ENCODE data around the gene KDM2A.

DNA sequence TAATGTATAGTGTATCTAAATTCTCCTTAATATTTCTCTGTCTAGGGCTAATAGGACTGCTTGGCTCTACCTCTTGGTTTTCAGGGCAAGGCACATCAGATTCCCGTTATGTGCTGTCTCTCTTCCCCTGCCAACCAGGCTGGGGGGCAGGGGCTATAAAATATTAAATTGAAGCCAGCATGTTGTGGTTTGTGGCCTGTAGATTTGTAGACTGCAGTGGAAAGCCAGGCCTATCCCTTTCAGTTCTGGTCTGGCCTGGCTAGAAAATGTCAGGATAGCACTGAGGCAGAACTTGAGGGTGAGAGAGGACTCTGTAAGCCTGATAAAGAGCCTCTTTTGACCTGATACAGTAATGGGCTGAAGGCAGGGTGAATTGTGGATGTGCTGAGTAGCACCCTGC lies 132.8 kb downstream of the KDM2A start:
- no peak for TF ChIP-seq POLR2A (IDR thresholded peaks at IDR 0.05; ENCODE audit: low read length)
- TF ChIP-seq, protein P1, sequence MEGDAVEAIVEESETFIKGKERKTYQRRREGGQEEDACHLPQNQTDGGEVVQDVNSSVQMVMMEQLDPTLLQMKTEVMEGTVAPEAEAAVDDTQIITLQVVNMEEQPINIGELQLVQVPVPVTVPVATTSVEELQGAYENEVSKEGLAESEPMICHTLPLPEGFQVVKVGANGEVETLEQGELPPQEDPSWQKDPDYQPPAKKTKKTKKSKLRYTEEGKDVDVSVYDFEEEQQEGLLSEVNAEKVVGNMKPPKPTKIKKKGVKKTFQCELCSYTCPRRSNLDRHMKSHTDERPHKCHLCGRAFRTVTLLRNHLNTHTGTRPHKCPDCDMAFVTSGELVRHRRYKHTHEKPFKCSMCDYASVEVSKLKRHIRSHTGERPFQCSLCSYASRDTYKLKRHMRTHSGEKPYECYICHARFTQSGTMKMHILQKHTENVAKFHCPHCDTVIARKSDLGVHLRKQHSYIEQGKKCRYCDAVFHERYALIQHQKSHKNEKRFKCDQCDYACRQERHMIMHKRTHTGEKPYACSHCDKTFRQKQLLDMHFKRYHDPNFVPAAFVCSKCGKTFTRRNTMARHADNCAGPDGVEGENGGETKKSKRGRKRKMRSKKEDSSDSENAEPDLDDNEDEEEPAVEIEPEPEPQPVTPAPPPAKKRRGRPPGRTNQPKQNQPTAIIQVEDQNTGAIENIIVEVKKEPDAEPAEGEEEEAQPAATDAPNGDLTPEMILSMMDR (IDR thresholded peaks at IDR 0.05), result no peak
- no peak for TF ChIP-seq RAD21 (conservative IDR thresholded peaks at IDR 0.05 in 1 of 2, IDR thresholded peaks at IDR 0.05 in 1 of 2)
- no peak for TF ChIP-seq RCOR1 (IDR thresholded peaks at IDR 0.05; ENCODE audit: low read depth, low read length)
